Astrocyte (in vitro differentiated cells and primary cell): ENCODE data around the gene ABCC1.

ENCODE experiments used
- CTCF ChIP-seq: IDR thresholded peaks from 2 replicates; pipeline ENCODE4 v1.5.1; 2011; ENCODE audit warnings: low read depth, mild to moderate bottlenecking, inconsistent platforms, low read length, moderate library complexity; ENCODE audit not compliant: insufficient read depth
- EZH2 ChIP-seq: IDR thresholded peaks from 2 replicates; pipeline ENCODE4 v1.6.1; 2012; ENCODE audit warnings: mild to moderate bottlenecking, low read length, inconsistent platforms; ENCODE audit not compliant: insufficient read depth

DNA sequence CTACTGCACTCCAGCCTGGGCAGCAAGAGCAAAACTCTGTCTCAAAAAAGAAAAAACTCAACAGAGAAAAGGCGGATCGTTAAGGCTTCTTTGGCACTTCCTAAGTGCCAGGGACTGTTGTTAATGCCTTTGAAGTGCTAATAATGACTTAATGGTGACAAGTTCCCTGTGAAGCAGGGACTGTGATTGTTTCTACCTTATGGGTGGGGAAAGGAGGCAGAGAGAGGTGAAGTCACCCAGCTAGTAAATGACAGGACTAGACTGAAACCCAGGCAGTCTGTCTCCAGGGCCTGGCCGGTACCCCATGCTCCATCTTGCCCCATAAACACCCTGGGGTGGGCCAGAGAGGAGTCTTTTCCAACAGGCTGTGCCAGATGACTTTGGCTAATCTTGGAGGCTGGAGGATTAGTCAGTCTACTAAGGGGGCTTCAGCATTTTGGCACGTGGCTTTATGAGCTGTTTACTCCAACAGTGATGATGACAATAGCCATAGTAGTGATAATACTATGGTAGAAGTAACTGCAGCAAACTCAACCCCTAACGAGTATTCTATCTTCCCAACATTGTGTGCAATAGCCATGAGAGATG lies 26.9 kb downstream of the ABCC1 start:
- TF ChIP-seq CTCF (no peak), EZH2 (no peak)
